WTC11 (cell line): Measurements from ENCODE around the gene ROR2. TPM values are rescaled to one million over a fixed set of nuclear protein-coding genes. Genes with fewer than 3 reads are reported as not detected.

ENCODE experiments used
- ATAC-seq: fragments of 200-7000 bp; cut with Tn5 transposase; 2 replicates; pipeline ENCODE4 v1.10.0; 2021; ENCODE audit warnings: mild to moderate bottlenecking, moderate library complexity
- CTCF ChIA-PET: fragments of 300-600 bp; sonication (Branson Sonifier 250); formaldehyde crosslinking; loops from one replicate; lab custom pipeline; 2021; ENCODE audit warnings: antibody characterized with exemption; lab: Charles Lee
- POLR2A ChIA-PET: fragments of 350-600 bp; sonication (Branson Sonifier 250); formaldehyde crosslinking; loops from one replicate; lab custom pipeline; 2021; ENCODE audit warnings: antibody characterized with exemption; lab: Charles Lee
- DNase-seq: peaks from one replicate; pipeline ENCODE4 v3.0.0; 2021; ENCODE audit warnings: low spot score
- H3K27ac Mint-ChIP-seq: 2 replicates; pipeline ENCODE4 v1.8.0; 2021; ENCODE audit warnings: mixed read lengths
- H3K27me3 Mint-ChIP-seq: 2 replicates; pipeline ENCODE4 v1.8.0; 2021; ENCODE audit warnings: low read depth, mild to moderate bottlenecking, moderate library complexity, mixed read lengths
- H3K36me3 Mint-ChIP-seq: 2 replicates; pipeline ENCODE4 v1.8.0; 2021; ENCODE audit warnings: mixed read lengths
- H3K4me1 Mint-ChIP-seq: 2 replicates; pipeline ENCODE4 v1.8.0; 2022; ENCODE audit warnings: mixed read lengths
- H3K4me3 Mint-ChIP-seq: 2 replicates; pipeline ENCODE4 v1.8.0; 2021; ENCODE audit warnings: mild to moderate bottlenecking, moderate library complexity, mixed read lengths
- H3K9me3 Mint-ChIP-seq: 2 replicates; pipeline ENCODE4 v1.8.0; 2021; ENCODE audit warnings: mixed read lengths
- AFF4 ChIP-seq: sonication (generic); formaldehyde crosslinking; IDR thresholded peaks from 2 replicates; pipeline ENCODE4 v1.8.1; 2023; ENCODE audit warnings: mild to moderate bottlenecking, missing genetic modification reagents, borderline replicate concordance
- CDX4 ChIP-seq: fragments of 250-450 bp; sonication (Bioruptor Pico); IDR thresholded peaks from 2 replicates; pipeline ENCODE4 v1.9.0; 2021; ENCODE audit warnings: moderate library complexity, mild to moderate bottlenecking, inconsistent platforms, borderline replicate concordance
- CREM ChIP-seq: sonication (generic); formaldehyde crosslinking; IDR thresholded peaks from 2 replicates; pipeline ENCODE4 v1.8.1; 2022; ENCODE audit warnings: mild to moderate bottlenecking, missing genetic modification reagents, moderate library complexity
- FOXJ3 ChIP-seq: sonication (generic); formaldehyde crosslinking; IDR thresholded peaks from 2 replicates; pipeline ENCODE4 v1.9.0; 2021; ENCODE audit warnings: missing genetic modification reagents, mild to moderate bottlenecking, borderline replicate concordance
- FOXK1 ChIP-seq: sonication (generic); formaldehyde crosslinking; IDR thresholded peaks from 2 replicates; pipeline ENCODE4 v1.8.0; 2022; ENCODE audit warnings: mild to moderate bottlenecking, moderate library complexity, missing genetic modification reagents
- GTF2I ChIP-seq: fragments of 250-450 bp; sonication (Bioruptor Pico); conservative IDR thresholded peaks from 2 replicates; pipeline ENCODE4 v1.4.0; 2021; ENCODE audit warnings: mild to moderate bottlenecking
- KAT7 ChIP-seq: sonication (generic); formaldehyde crosslinking; IDR thresholded peaks from 2 replicates; pipeline ENCODE4 v1.8.1; 2023; ENCODE audit warnings: missing genetic modification reagents, mild to moderate bottlenecking, borderline replicate concordance
- MYBL2 ChIP-seq: sonication (generic); formaldehyde crosslinking; IDR thresholded peaks from 2 replicates; pipeline ENCODE4 v1.8.1; 2023; ENCODE audit warnings: mild to moderate bottlenecking, moderate library complexity, missing genetic modification reagents
- PRRX2 ChIP-seq: fragments of 250-450 bp; sonication (Bioruptor Pico); IDR thresholded peaks from 2 replicates; pipeline ENCODE4 v1.8.0; 2021; ENCODE audit warnings: mild to moderate bottlenecking
- SMAD3 ChIP-seq: sonication (generic); formaldehyde crosslinking; IDR thresholded peaks from 2 replicates; pipeline ENCODE4 v1.8.0; 2022; ENCODE audit warnings: missing genetic modification reagents, mild to moderate bottlenecking, borderline replicate concordance
- TCF7 ChIP-seq: sonication (generic); formaldehyde crosslinking; IDR thresholded peaks from 2 replicates; pipeline ENCODE4 v1.8.0; 2022; ENCODE audit warnings: mild to moderate bottlenecking, low read depth, missing genetic modification reagents, moderate library complexity
- ZBTB21 ChIP-seq: sonication (generic); formaldehyde crosslinking; IDR thresholded peaks from 2 replicates; pipeline ENCODE4 v1.8.1; 2023; ENCODE audit warnings: mild to moderate bottlenecking, missing genetic modification reagents, borderline replicate concordance
- ZNF281 ChIP-seq: sonication (generic); formaldehyde crosslinking; IDR thresholded peaks from 2 replicates; pipeline ENCODE4 v1.8.0; 2023; ENCODE audit warnings: mild to moderate bottlenecking, missing genetic modification reagents
- ZNF317 ChIP-seq: sonication (generic); formaldehyde crosslinking; IDR thresholded peaks from 2 replicates; pipeline ENCODE4 v1.8.1; 2023; ENCODE audit warnings: low read depth, mild to moderate bottlenecking, moderate library complexity, missing genetic modification reagents, borderline replicate concordance
- total RNA-seq: library from RNA; stranded (reverse); gene quantifications from 3 replicates; pipeline ENCODE4 v1.2.3, GENCODE V29; 2021

Gene ROR2
- total RNA-seq, 1 experiment from 2014 or later = 19.8 TPM

- TF ChIP-seq TCF7 (no peak), GTF2I (no peak)
Measured at GRCh38 chr9:91824151-91824550, 125.9 kb downstream of the ROR2 start (continued).

- Mint-ChIP-seq H3K4me1 (peaks cover 28% of the 10 kb centered on the region), H3K4me3 (no peak overlapping the region), H3K27me3 (no peaks in the 10 kb centered on the region; the same call in 1 of the 2 replicates), H3K27ac (no peak overlapping the region), H3K36me3 (peaks cover 16% of the 10 kb centered on the region), H3K9me3 (peaks cover 19% of the 10 kb centered on the region)
- ChIA-PET POLR2A (no interaction called here), CTCF (no interaction called here)
- DNase-seq (no peak), ATAC-seq (no peak)
- TF ChIP-seq KAT7 (CRISPR knock-in tag) (no peak), ZNF317 (CRISPR knock-in tag) (no peak), PRRX2 (no peak), FOXJ3 (CRISPR knock-in tag) (no peak), FOXK1 (CRISPR knock-in tag) (no peak), CREM (CRISPR knock-in tag) (no peak), MYBL2 (CRISPR knock-in tag) (no peak), AFF4 (CRISPR knock-in tag) (no peak), ZBTB21 (no peak), SMAD3 (CRISPR knock-in tag) (no peak)
- TF ChIP-seq, all 79 proteins: peak for 0
Measured at GRCh38 chr9:91820949-91821880, 128.8 kb downstream of the ROR2 start.

GRCh38 chr9:91820126-91820750 is 129.8 kb downstream of the ROR2 start:
- CTCF ChIA-PET = no interaction called here
- H3K36me3 Mint-ChIP-seq = peaks cover 16% of the 10 kb centered on the region
- TF ChIP-seq ZNF281 (CRISPR knock-in tag) = no peak
- no peak for TF ChIP-seq KAT7 (CRISPR knock-in tag)
- no peak for TF ChIP-seq CDX4 (CRISPR knock-in tag)
- no peak for TF ChIP-seq PRRX2
- TF ChIP-seq, all 79 proteins: peak for 0

More at GRCh38 chr9:91820126-91820750, 129.8 kb downstream of the ROR2 start:
- H3K4me3 Mint-ChIP-seq = no peak overlapping the region
- H3K27ac Mint-ChIP-seq = no peak overlapping the region
- peaks cover 23% of the 10 kb centered on the region for H3K4me1 Mint-ChIP-seq
- ATAC-seq = no peak
- no peak for DNase-seq
- no peaks in the 10 kb centered on the region; the same call in 1 of the 2 replicates for H3K27me3 Mint-ChIP-seq
- H3K9me3 Mint-ChIP-seq = peaks cover 19% of the 10 kb centered on the region
- POLR2A ChIA-PET = no interaction called here
